WTC11 (cell line): ENCODE data around the gene RIPOR1. TPM values are rescaled to one million over a fixed set of nuclear protein-coding genes. Genes with fewer than 3 reads are reported as not detected.

Experiments
- ATAC-seq: fragments of 200-7000 bp; cut with Tn5 transposase; 2 replicates; pipeline ENCODE4 v1.10.0; 2021; ENCODE audit warnings: mild to moderate bottlenecking, moderate library complexity
- CTCF ChIA-PET: fragments of 300-600 bp; sonication (Branson Sonifier 250); formaldehyde crosslinking; loops from one replicate; lab custom pipeline; 2021; ENCODE audit warnings: antibody characterized with exemption; lab: Charles Lee
- POLR2A ChIA-PET: fragments of 350-600 bp; sonication (Branson Sonifier 250); formaldehyde crosslinking; loops from one replicate; lab custom pipeline; 2021; ENCODE audit warnings: antibody characterized with exemption; lab: Charles Lee
- DNase-seq: peaks from one replicate; pipeline ENCODE4 v3.0.0; 2021; ENCODE audit warnings: low spot score
- H3K27ac Mint-ChIP-seq: 2 replicates; pipeline ENCODE4 v1.8.0; 2021; ENCODE audit warnings: mixed read lengths
- H3K27me3 Mint-ChIP-seq: 2 replicates; pipeline ENCODE4 v1.8.0; 2021; ENCODE audit warnings: low read depth, mild to moderate bottlenecking, moderate library complexity, mixed read lengths
- H3K36me3 Mint-ChIP-seq: 2 replicates; pipeline ENCODE4 v1.8.0; 2021; ENCODE audit warnings: mixed read lengths
- H3K4me1 Mint-ChIP-seq: 2 replicates; pipeline ENCODE4 v1.8.0; 2022; ENCODE audit warnings: mixed read lengths
- H3K4me3 Mint-ChIP-seq: 2 replicates; pipeline ENCODE4 v1.8.0; 2021; ENCODE audit warnings: mild to moderate bottlenecking, moderate library complexity, mixed read lengths
- H3K9me3 Mint-ChIP-seq: 2 replicates; pipeline ENCODE4 v1.8.0; 2021; ENCODE audit warnings: mixed read lengths
- CREM ChIP-seq: sonication (generic); formaldehyde crosslinking; IDR thresholded peaks from 2 replicates; pipeline ENCODE4 v1.8.1; 2022; ENCODE audit warnings: mild to moderate bottlenecking, missing genetic modification reagents, moderate library complexity
- ESRRA ChIP-seq: sonication (generic); formaldehyde crosslinking; IDR thresholded peaks from 2 replicates; pipeline ENCODE4 v1.8.1; 2022; ENCODE audit warnings: mild to moderate bottlenecking, missing genetic modification reagents, borderline replicate concordance
- NFATC4 ChIP-seq: fragments of 250-450 bp; sonication (Bioruptor Pico); IDR thresholded peaks from 2 replicates; pipeline ENCODE4 v1.9.0; 2021; ENCODE audit warnings: mild to moderate bottlenecking
- NFE2L1 ChIP-seq: sonication (generic); formaldehyde crosslinking; IDR thresholded peaks from 2 replicates; pipeline ENCODE4 v1.8.1; 2023; ENCODE audit warnings: missing genetic modification reagents
- NR2C2 ChIP-seq: sonication (generic); formaldehyde crosslinking; IDR thresholded peaks from 2 replicates; pipeline ENCODE4 v1.8.0; 2022; ENCODE audit warnings: mild to moderate bottlenecking, missing genetic modification reagents
- NR3C1 ChIP-seq: sonication (generic); formaldehyde crosslinking; conservative IDR thresholded peaks from 2 replicates; pipeline ENCODE4 v1.8.1; 2023; ENCODE audit warnings: low read depth, mild to moderate bottlenecking, missing genetic modification reagents
- PRRX2 ChIP-seq: fragments of 250-450 bp; sonication (Bioruptor Pico); IDR thresholded peaks from 2 replicates; pipeline ENCODE4 v1.8.0; 2021; ENCODE audit warnings: mild to moderate bottlenecking
- SOX15 ChIP-seq: fragments of 250-450 bp; sonication (Bioruptor Pico); IDR thresholded peaks from 2 replicates; pipeline ENCODE4 v1.9.0; 2021; ENCODE audit warnings: mild to moderate bottlenecking
- TCF7 ChIP-seq: sonication (generic); formaldehyde crosslinking; IDR thresholded peaks from 2 replicates; pipeline ENCODE4 v1.8.0; 2022; ENCODE audit warnings: mild to moderate bottlenecking, low read depth, missing genetic modification reagents, moderate library complexity
- ZNF121 ChIP-seq: sonication (generic); formaldehyde crosslinking; IDR thresholded peaks from 2 replicates; pipeline ENCODE4 v1.8.0; 2023; ENCODE audit warnings: missing genetic modification reagents
- ZNF232 ChIP-seq: sonication (generic); formaldehyde crosslinking; IDR thresholded peaks from 2 replicates; pipeline ENCODE4 v1.8.0; 2022; ENCODE audit warnings: mild to moderate bottlenecking, missing genetic modification reagents
- total RNA-seq: library from RNA; stranded (reverse); gene quantifications from 3 replicates; pipeline ENCODE4 v1.2.3, GENCODE V29; 2021
- TF ChIP-seq, protein P1 (sequence below): sonication (generic); formaldehyde crosslinking; IDR thresholded peaks from 2 replicates; pipeline ENCODE4 v1.8.0; 2023; ENCODE audit warnings: missing genetic modification reagents
- TF ChIP-seq, protein P2 (sequence below): fragments of 250-450 bp; sonication (Bioruptor Pico); conservative IDR thresholded peaks from 2 replicates; pipeline ENCODE4 v1.9.0; 2021; ENCODE audit warnings: mild to moderate bottlenecking
- TF ChIP-seq, protein P3 (sequence below): sonication (generic); formaldehyde crosslinking; IDR thresholded peaks from 2 replicates; pipeline ENCODE4 v1.8.1; 2023; ENCODE audit warnings: mild to moderate bottlenecking, missing genetic modification reagents, moderate library complexity
- TF ChIP-seq, protein P4 (sequence below): fragments of 250-450 bp; sonication (Bioruptor Pico); IDR thresholded peaks from 2 replicates; pipeline ENCODE4 v1.9.0; 2021; ENCODE audit warnings: mild to moderate bottlenecking
- TF ChIP-seq, protein P5 (sequence below): fragments of 250-450 bp; sonication (Bioruptor Pico); IDR thresholded peaks from 2 replicates; pipeline ENCODE4 v1.9.0; 2021; ENCODE audit warnings: moderate library complexity, mild to moderate bottlenecking, inconsistent platforms, borderline replicate concordance
- TF ChIP-seq, protein P6 (sequence below): fragments of 250-450 bp; sonication (Bioruptor Pico); IDR thresholded peaks from 2 replicates; pipeline ENCODE4 v1.8.0; 2021; ENCODE audit warnings: mild to moderate bottlenecking
- TF ChIP-seq, protein P7 (sequence below): fragments of 250-450 bp; sonication (Bioruptor Pico); IDR thresholded peaks from 2 replicates; pipeline ENCODE4 v1.9.0; 2021; ENCODE audit warnings: mild to moderate bottlenecking
- TF ChIP-seq, protein P8 (sequence below): sonication (generic); formaldehyde crosslinking; IDR thresholded peaks from 2 replicates; pipeline ENCODE4 v1.8.0; 2023; ENCODE audit warnings: missing genetic modification reagents, mild to moderate bottlenecking, borderline replicate concordance

The RIPOR1 gene
- total RNA-seq, 1 experiment from 2014 or later: 14.9 TPM

DNA sequence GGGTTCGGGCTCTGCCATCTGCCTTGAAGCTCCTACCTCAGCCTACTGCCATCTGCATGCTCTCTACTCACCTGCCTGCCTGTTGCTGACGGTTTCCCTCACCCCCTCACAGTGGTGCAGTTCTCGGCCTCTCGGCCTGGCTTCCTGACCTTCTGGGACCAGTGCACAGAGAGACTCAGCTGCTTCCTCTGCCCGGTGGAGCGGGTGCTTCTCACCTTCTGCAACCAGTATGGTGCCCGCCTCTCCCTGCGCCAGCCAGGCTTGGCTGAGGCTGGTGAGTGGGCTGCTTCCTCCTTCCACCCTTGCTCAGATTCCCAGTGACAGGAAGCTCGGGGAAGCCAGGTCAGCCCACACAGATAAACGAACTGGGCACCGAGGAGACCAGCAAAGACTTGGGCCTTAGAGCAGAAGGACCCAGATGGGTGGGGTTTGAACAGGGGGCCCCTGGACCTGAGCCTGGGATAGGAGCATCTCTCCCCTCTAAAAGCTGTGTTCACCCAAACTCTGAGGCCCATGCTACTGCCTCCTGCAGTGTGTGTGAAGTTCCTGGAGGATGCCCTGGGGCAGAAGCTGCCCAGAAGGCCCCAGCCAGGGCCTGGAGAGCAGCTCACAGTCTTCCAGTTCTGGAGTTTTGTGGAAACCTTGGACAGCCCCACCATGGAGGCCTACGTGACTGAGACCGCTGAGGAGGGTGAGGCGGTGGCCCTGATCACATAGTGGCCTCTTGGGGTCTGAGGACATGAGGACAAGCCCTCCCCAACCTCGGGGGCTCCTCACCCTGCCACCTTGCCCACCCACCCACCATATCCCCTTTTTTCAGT is 16.4 kb downstream of the RIPOR1 start:
- TF ChIP-seq, protein P1, sequence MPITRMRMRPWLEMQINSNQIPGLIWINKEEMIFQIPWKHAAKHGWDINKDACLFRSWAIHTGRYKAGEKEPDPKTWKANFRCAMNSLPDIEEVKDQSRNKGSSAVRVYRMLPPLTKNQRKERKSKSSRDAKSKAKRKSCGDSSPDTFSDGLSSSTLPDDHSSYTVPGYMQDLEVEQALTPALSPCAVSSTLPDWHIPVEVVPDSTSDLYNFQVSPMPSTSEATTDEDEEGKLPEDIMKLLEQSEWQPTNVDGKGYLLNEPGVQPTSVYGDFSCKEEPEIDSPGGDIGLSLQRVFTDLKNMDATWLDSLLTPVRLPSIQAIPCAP (CRISPR knock-in tag): no peak
- TF ChIP-seq NR2C2 (CRISPR knock-in tag) (no peak), ESRRA (CRISPR knock-in tag) (no peak), ZNF232 (CRISPR knock-in tag) (no peak), NFE2L1 (CRISPR knock-in tag) (no peak), SOX15 (CRISPR knock-in tag) (no peak), ZNF121 (CRISPR knock-in tag) (no peak), TCF7 (CRISPR knock-in tag) (no peak), NR3C1 (no peak), PRRX2 (no peak), NFATC4 (no peak), CREM (CRISPR knock-in tag) (no peak)
- TF ChIP-seq, protein P2, sequence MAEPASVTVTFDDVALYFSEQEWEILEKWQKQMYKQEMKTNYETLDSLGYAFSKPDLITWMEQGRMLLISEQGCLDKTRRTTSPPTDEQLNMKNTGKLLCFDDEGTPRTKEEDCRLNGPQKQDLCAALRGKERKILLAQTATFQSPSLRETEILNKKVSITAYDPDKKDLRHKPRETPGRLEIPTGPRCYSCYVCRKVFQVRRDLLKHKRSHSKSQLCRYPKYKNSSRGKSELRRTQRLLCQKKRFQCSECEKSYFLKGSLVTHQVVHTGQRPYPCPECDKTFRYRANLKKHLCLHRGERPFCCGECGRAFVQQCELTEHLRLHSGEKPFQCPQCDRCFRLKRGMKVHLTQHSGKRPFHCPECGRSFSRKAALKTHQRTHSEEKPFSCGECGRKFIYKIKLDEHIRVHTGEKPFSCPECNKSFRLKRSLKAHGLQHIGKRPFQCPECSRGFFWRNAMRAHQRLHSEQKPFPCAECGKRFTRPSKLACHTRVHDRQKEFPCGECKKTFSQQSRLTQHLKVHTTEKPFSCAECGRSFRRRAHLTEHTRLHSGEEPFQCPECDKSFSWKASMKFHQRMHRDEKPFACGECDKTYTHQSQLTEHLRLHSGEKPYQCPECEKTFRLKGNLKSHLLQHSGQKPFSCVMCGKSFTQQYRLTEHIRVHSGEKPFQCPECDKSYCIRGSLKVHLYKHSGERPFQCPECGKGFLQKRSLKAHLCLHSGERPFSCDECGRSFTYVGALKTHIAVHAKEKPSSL (CRISPR knock-in tag): no peak
- TF ChIP-seq, protein P3, sequence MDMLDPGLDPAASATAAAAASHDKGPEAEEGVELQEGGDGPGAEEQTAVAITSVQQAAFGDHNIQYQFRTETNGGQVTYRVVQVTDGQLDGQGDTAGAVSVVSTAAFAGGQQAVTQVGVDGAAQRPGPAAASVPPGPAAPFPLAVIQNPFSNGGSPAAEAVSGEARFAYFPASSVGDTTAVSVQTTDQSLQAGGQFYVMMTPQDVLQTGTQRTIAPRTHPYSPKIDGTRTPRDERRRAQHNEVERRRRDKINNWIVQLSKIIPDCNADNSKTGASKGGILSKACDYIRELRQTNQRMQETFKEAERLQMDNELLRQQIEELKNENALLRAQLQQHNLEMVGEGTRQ (CRISPR knock-in tag): no peak
- TF ChIP-seq, protein P4, sequence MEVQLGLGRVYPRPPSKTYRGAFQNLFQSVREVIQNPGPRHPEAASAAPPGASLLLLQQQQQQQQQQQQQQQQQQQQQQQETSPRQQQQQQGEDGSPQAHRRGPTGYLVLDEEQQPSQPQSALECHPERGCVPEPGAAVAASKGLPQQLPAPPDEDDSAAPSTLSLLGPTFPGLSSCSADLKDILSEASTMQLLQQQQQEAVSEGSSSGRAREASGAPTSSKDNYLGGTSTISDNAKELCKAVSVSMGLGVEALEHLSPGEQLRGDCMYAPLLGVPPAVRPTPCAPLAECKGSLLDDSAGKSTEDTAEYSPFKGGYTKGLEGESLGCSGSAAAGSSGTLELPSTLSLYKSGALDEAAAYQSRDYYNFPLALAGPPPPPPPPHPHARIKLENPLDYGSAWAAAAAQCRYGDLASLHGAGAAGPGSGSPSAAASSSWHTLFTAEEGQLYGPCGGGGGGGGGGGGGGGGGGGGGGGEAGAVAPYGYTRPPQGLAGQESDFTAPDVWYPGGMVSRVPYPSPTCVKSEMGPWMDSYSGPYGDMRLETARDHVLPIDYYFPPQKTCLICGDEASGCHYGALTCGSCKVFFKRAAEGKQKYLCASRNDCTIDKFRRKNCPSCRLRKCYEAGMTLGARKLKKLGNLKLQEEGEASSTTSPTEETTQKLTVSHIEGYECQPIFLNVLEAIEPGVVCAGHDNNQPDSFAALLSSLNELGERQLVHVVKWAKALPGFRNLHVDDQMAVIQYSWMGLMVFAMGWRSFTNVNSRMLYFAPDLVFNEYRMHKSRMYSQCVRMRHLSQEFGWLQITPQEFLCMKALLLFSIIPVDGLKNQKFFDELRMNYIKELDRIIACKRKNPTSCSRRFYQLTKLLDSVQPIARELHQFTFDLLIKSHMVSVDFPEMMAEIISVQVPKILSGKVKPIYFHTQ (CRISPR knock-in tag): no peak
- TF ChIP-seq, protein P5, sequence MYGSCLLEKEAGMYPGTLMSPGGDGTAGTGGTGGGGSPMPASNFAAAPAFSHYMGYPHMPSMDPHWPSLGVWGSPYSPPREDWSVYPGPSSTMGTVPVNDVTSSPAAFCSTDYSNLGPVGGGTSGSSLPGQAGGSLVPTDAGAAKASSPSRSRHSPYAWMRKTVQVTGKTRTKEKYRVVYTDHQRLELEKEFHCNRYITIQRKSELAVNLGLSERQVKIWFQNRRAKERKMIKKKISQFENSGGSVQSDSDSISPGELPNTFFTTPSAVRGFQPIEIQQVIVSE (CRISPR knock-in tag): no peak
- TF ChIP-seq, protein P6, sequence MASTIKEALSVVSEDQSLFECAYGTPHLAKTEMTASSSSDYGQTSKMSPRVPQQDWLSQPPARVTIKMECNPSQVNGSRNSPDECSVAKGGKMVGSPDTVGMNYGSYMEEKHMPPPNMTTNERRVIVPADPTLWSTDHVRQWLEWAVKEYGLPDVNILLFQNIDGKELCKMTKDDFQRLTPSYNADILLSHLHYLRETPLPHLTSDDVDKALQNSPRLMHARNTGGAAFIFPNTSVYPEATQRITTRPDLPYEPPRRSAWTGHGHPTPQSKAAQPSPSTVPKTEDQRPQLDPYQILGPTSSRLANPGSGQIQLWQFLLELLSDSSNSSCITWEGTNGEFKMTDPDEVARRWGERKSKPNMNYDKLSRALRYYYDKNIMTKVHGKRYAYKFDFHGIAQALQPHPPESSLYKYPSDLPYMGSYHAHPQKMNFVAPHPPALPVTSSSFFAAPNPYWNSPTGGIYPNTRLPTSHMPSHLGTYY (CRISPR knock-in tag): no peak
- TF ChIP-seq, protein P7, sequence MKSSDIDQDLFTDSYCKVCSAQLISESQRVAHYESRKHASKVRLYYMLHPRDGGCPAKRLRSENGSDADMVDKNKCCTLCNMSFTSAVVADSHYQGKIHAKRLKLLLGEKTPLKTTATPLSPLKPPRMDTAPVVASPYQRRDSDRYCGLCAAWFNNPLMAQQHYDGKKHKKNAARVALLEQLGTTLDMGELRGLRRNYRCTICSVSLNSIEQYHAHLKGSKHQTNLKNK (CRISPR knock-in tag): no peak
- TF ChIP-seq, protein P8, sequence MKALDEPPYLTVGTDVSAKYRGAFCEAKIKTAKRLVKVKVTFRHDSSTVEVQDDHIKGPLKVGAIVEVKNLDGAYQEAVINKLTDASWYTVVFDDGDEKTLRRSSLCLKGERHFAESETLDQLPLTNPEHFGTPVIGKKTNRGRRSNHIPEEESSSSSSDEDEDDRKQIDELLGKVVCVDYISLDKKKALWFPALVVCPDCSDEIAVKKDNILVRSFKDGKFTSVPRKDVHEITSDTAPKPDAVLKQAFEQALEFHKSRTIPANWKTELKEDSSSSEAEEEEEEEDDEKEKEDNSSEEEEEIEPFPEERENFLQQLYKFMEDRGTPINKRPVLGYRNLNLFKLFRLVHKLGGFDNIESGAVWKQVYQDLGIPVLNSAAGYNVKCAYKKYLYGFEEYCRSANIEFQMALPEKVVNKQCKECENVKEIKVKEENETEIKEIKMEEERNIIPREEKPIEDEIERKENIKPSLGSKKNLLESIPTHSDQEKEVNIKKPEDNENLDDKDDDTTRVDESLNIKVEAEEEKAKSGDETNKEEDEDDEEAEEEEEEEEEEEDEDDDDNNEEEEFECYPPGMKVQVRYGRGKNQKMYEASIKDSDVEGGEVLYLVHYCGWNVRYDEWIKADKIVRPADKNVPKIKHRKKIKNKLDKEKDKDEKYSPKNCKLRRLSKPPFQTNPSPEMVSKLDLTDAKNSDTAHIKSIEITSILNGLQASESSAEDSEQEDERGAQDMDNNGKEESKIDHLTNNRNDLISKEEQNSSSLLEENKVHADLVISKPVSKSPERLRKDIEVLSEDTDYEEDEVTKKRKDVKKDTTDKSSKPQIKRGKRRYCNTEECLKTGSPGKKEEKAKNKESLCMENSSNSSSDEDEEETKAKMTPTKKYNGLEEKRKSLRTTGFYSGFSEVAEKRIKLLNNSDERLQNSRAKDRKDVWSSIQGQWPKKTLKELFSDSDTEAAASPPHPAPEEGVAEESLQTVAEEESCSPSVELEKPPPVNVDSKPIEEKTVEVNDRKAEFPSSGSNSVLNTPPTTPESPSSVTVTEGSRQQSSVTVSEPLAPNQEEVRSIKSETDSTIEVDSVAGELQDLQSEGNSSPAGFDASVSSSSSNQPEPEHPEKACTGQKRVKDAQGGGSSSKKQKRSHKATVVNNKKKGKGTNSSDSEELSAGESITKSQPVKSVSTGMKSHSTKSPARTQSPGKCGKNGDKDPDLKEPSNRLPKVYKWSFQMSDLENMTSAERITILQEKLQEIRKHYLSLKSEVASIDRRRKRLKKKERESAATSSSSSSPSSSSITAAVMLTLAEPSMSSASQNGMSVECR (CRISPR knock-in tag): no peak
- H3K4me3 Mint-ChIP-seq: no peak overlapping the region
- DNase-seq (no peak), ATAC-seq (no peak)
- peaks cover 7% of the 10 kb centered on the region for H3K4me1 Mint-ChIP-seq
- H3K36me3 Mint-ChIP-seq: peaks cover 2% of the 10 kb centered on the region; the same call in 1 of the 2 replicates
- H3K27me3 Mint-ChIP-seq: peaks cover 31% of the 10 kb centered on the region
- ChIA-PET POLR2A (no interaction called here), CTCF (interaction anchor here (0.5 to 6.1 kb wide), 13 partner anchors 13 to 722 kb away, joined by 3 to 137 read pairs (median 8); partner anchors contain the start of genes ACD, C16orf86, CARMIL2 and CTCF)
- H3K9me3 Mint-ChIP-seq: no peaks in the 10 kb centered on the region
- H3K27ac Mint-ChIP-seq: no peak overlapping the region
